Heart left ventricle (tissue), 13 donors: ENCODE data around the gene PCDHA13.

Experiments used
- POLR2A ChIP-seq, 2 donors: fragments of 450-650 bp; IDR thresholded peaks; one replicate each; pipeline ENCODE4 v1.6.1; 2017; ENCODE audit warnings: antibody characterized with exemption in 2 of 2, mild to moderate bottlenecking in 2 of 2, moderate library complexity in 2 of 2
- TF ChIP-seq, protein P1 (sequence below), 12 donors: fragments of 200-600 bp; sonication (generic) in 4 of 12; IDR thresholded peaks; one replicate each; pipeline versions ENCODE4 v1.5.0 to v1.8.0; 2018 to 2022; ENCODE audit warnings: antibody characterized with exemption in 12 of 12, mild to moderate bottlenecking in 5 of 12
- donor health status: ischemic (EF 13 %, LVEDD 7.1; RV severe dilation, severe dysfunction).
- donor health status: DM: no; HTN: yes; CAD: no.
- donor health status: DM: no; HTN: no; CAD: no.
- donor health status: ischemic (EF 25% LVEDD 6.9; RV normal size, moderate dysfunction).
- donor health status: ischemic (EF 25% LVEDD 5.7; RV mildly dilated, moderate dysfunction).
- donor health status: ischemic (EF 35%, LVEDD 5.7; RV mildly dilated, moderate dysfunction).
- donor health status: nonischemic (EF 11% LVEDD 7.7; RV severe dilation, severe dysfunction).
- donor health status: DM: yes; HTN: yes; CAD: no.
- donor health status: PGD.
- donor health status: ischemic (EF 29% LVEDD 5.4; RV normal size, mild dysfunction).
- donor health status: nonischemic (EF 23%, LVEDD 6.1; RV moderate dilation, normal function).

DNA sequence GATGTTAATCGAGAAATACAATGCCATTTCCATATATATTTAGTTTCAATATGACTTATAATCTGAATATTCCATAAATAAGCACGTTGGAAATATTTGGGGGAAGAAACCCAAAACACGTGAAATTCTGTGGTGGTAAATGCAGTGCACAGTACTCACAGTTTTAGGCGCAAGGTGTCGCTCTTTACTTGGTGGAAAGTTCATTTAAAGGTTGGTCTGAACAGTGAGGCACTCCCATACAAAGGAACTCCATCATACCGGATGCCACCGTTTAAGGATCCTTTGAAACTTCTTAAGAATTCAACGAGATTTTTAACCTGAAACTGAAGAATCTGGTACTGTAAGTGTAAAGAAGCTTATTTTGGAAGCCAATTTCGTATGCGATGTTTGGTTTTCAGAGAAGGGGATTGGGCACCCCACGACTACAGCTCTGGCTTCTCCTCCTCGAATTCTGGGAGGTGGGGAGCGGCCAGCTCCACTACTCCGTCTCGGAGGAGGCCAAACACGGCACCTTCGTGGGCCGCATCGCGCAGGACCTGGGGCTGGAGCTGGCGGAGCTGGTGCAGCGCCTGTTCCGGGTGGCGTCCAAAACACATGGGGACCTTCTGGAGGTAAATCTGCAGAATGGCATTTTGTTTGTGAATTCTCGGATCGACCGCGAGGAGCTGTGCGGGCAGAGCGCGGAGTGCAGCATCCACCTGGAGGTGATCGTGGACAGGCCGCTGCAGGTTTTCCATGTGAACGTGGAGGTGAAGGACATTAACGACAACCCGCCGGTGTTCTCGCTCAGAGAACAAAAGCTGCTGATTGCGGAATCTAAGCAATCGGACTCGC, 13.0 kb upstream of the PCDHA13 start, which contains the start of gene PCDHA11:
- TF ChIP-seq, protein P1, sequence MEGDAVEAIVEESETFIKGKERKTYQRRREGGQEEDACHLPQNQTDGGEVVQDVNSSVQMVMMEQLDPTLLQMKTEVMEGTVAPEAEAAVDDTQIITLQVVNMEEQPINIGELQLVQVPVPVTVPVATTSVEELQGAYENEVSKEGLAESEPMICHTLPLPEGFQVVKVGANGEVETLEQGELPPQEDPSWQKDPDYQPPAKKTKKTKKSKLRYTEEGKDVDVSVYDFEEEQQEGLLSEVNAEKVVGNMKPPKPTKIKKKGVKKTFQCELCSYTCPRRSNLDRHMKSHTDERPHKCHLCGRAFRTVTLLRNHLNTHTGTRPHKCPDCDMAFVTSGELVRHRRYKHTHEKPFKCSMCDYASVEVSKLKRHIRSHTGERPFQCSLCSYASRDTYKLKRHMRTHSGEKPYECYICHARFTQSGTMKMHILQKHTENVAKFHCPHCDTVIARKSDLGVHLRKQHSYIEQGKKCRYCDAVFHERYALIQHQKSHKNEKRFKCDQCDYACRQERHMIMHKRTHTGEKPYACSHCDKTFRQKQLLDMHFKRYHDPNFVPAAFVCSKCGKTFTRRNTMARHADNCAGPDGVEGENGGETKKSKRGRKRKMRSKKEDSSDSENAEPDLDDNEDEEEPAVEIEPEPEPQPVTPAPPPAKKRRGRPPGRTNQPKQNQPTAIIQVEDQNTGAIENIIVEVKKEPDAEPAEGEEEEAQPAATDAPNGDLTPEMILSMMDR (IDR thresholded peaks at IDR 0.05), result peak in 2 of 12 donors; percentile 19 to 29
- TF ChIP-seq POLR2A (IDR thresholded peaks at IDR 0.05), result no peak
